Upper lobe of left lung (tissue), 6 donors: ENCODE measurements around the gene NDUFAF7. TPM values are rescaled to one million over a fixed set of nuclear protein-coding genes. Genes with fewer than 3 reads are reported as not detected.
"Not testable (repeated sequence)": the region's sequence is repeated elsewhere in the genome, so short reads cannot be mapped to it uniquely, and the experiment has no call there.

Experiments used
- ATAC-seq, 2 donors: fragments of 200-7000 bp; cut with Tn5 transposase; one replicate each; pipeline ENCODE4 v1.9.1; 2022; ENCODE audit warnings: mild to moderate bottlenecking in 2 of 2, moderate library complexity in 2 of 2; ENCODE audit not compliant: low FRiP score in 2 of 2
- DNase-seq, 2 donors: peaks; one replicate each; pipeline ENCODE4 v3.0.0-alpha.2; 2019 to 2020
- H3K27ac ChIP-seq, 4 donors: fragments of 200-600 bp; sonication (generic); one replicate each; pipeline ENCODE4 v1.5.1; 2016 to 2019
- H3K27me3 ChIP-seq, 4 donors: fragments of 200-600 bp; sonication (generic); one replicate each; pipeline ENCODE4 v1.5.1; 2017 to 2019
- H3K36me3 ChIP-seq, 4 donors: fragments of 200-600 bp; sonication (generic); one replicate each; pipeline ENCODE4 v1.5.1; 2016 to 2019
- H3K4me1 ChIP-seq, 4 donors: fragments of 200-600 bp; sonication (generic); one replicate each; pipeline ENCODE4 v1.5.1; 2018 to 2019
- H3K4me3 ChIP-seq, 4 donors: fragments of 200-600 bp; sonication (generic); one replicate each; pipeline ENCODE4 v1.5.1; 2017 to 2019; ENCODE audit warnings: mild to moderate bottlenecking in 2 of 4, moderate library complexity in 1 of 4
- H3K9me3 ChIP-seq, 4 donors: fragments of 200-600 bp; sonication (generic); one replicate each; pipeline ENCODE4 v1.5.1; 2018 to 2019
- CTCF ChIP-seq, 6 experiments: fragments of 450-650 bp in 4 of 6; fragments of 200-600 bp in 2 of 6; sonication (generic) in 2 of 6; IDR thresholded peaks; one replicate each; pipeline ENCODE4 v1.5.1; 2016 to 2019; ENCODE audit warnings: antibody characterized with exemption in 6 of 6
- EP300 ChIP-seq, 4 donors: sonication (generic); formaldehyde crosslinking; IDR thresholded peaks; one replicate each; pipeline ENCODE4 v1.5.1; 2017; ENCODE audit warnings: antibody characterized with exemption in 4 of 4, control low read depth in 2 of 4
- POLR2A ChIP-seq, 4 donors: fragments of 450-650 bp; IDR thresholded peaks; one replicate each; pipeline ENCODE4 v1.5.1; 2016 to 2017; ENCODE audit warnings: antibody characterized with exemption in 4 of 4, mild to moderate bottlenecking in 2 of 4
- POLR2AphosphoS5 ChIP-seq, 2 donors: sonication (generic); formaldehyde crosslinking; IDR thresholded peaks; one replicate each; pipeline ENCODE4 v1.5.1; 2017; ENCODE audit warnings: antibody characterized with exemption in 2 of 2
- WGBS, 2 donors: methylation state at CpG; one replicate each; pipeline ENCODE4 v1.1.5; 2017 to 2018; 5-methylcytosine and 5-hydroxymethylcytosine counted together
- total RNA-seq, 6 donors: library from RNA; depleted of rRNA in 4 of 6; stranded (reverse); fragments of >200 nt in 4 of 6; gene quantifications; one replicate each; pipeline versions ENCODE4 v1.1.0 to v1.2.1, GENCODE V29; 2016 to 2021
- donor health status: DM: no; HTN: no; CAD: no; lungs with moderate emphysema.
- donor health status: DM: no; HTN: yes; CAD: no; lungs with severe emphysema.

The NDUFAF7 gene
- total RNA-seq, 6 donors from 2014 or later, result 7.4 to 30.4 (median 15.7) TPM

GRCh38 chr2:37215250-37215649 is 16.2 kb upstream of the NDUFAF7 start:
- H3K27ac ChIP-seq, result peak overlapping the region in 2 of 4 donors; percentile 4 to 22
- TF ChIP-seq CTCF (IDR thresholded peaks at IDR 0.05) (no peak), EP300 (IDR thresholded peaks at IDR 0.05) (no peak), POLR2A (IDR thresholded peaks at IDR 0.05) (no peak), POLR2AphosphoS5 (IDR thresholded peaks at IDR 0.05) (no peak)
- H3K4me3 ChIP-seq, result no peak overlapping the region
- no peaks in the 10 kb centered on the region for H3K4me1 ChIP-seq
- peaks cover 0 to 96% (median 35%) of the 10 kb centered on the region in 4 donors for H3K36me3 ChIP-seq
- ATAC-seq, result no peak
- 54 to 64% methylated on average over 1 of the region's 1 CpG for WGBS, 2 donors
- no peaks in the 10 kb centered on the region for H3K27me3 ChIP-seq
- no peaks in the 10 kb centered on the region for H3K9me3 ChIP-seq
- no peak for DNase-seq

DNA sequence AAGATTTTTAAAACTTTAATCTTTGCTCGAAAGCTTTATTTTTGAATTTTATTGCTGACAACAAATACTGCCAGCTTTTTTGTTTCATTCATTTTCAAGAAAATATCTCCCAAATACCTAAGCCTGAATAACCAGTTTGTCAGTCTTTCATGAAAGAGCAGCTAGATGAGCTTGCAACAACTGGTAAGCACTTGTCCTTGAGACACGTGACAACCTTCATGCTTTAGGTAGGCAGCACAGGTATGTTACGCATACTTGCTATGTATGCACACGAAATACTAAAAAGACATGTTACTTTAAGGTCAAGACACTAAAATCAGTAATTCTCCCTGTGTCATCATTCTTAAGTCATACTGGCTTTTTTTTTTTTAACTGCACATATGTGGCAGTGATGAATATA is 12.4 kb upstream of the NDUFAF7 start:
- Histone ChIP-seq H3K27me3 (no peaks in the 10 kb centered on the region), H3K36me3 (peaks cover 12 to 93% (median 34%) of the 10 kb centered on the region in 4 donors), H3K4me1 (peaks cover 0 to under 1% (median 0%) of the 10 kb centered on the region in 4 donors), H3K4me3 (no peak overlapping the region), H3K27ac (no peak overlapping the region), H3K9me3 (no peaks in the 10 kb centered on the region)
- TF ChIP-seq CTCF (IDR thresholded peaks at IDR 0.05) (no peak), EP300 (IDR thresholded peaks at IDR 0.05) (no peak), POLR2AphosphoS5 (IDR thresholded peaks at IDR 0.05) (no peak), POLR2A (IDR thresholded peaks at IDR 0.05) (no peak)
- no peak for ATAC-seq
- 81 to 83% methylated on average over 4 of the region's 4 CpGs for WGBS, 2 donors
- DNase-seq, result peak in 1 of 2 donors; percentile 29

DNA sequence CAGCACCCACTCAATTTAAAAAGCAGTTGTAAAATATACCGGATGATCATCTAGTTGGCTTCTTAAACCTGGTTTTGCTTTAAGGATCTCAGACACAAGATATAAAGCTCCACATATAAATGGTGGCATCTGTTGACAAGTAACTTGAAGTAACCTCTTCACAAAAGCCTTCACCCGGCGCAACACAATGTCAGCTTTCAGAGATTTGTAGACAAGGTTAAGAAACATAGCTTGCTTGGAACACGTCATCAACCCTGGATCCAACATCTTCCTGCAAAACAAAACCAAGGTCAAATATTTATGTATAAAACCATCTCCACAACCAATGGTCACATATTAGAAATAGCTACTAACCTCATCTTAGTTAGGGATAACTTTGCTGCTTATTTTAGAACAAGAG is 8.3 kb upstream of the NDUFAF7 start:
- TF ChIP-seq CTCF (IDR thresholded peaks at IDR 0.05) (no peak), POLR2AphosphoS5 (IDR thresholded peaks at IDR 0.05) (no peak), EP300 (IDR thresholded peaks at IDR 0.05) (no peak), POLR2A (IDR thresholded peaks at IDR 0.05) (no peak)
- Histone ChIP-seq H3K9me3 (no peaks in the 10 kb centered on the region), H3K27me3 (no peaks in the 10 kb centered on the region), H3K4me3 (no peak overlapping the region), H3K27ac (no peak overlapping the region), H3K4me1 (peaks cover 0 to 10% (median 4%) of the 10 kb centered on the region in 4 donors), H3K36me3 (peaks cover 13 to 71% (median 25%) of the 10 kb centered on the region in 4 donors)
- no peak for ATAC-seq
- 95 to 99% methylated on average over 4 of the region's 4 CpGs for WGBS, 2 donors
- DNase-seq, result no peak

DNA sequence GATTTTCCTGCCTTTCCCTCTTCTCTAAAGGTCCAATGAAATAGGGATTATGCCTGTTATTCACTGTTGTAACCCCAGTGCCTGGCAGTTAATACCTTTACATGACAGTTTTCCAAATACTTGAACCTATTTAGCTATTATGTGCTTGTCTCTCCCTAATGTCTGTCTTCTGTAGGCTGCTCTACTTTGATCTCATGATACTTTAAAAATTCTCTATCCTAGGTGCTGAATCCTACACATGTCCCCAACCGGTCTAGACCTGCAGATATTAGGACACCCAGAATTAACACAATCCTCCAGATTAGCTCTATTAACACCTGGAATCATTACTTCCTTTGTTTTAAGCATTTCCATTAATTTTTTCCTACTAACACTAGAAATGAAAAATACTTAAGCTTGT is 7.4 kb upstream of the NDUFAF7 start:
- H3K27me3 ChIP-seq, result no peaks in the 10 kb centered on the region
- H3K9me3 ChIP-seq, result no peaks in the 10 kb centered on the region
- no peak for DNase-seq
- H3K4me1 ChIP-seq, result peaks cover 0 to 10% (median 5%) of the 10 kb centered on the region in 4 donors
- peaks cover 15 to 68% (median 27%) of the 10 kb centered on the region in 4 donors for H3K36me3 ChIP-seq
- no peak overlapping the region for H3K27ac ChIP-seq
- WGBS, 2 donors, result 97 to 100% methylated on average over 1 of the region's 1 CpG
- TF ChIP-seq EP300 (IDR thresholded peaks at IDR 0.05), result no peak
- no peak for TF ChIP-seq POLR2AphosphoS5 (IDR thresholded peaks at IDR 0.05)
- no peak for TF ChIP-seq CTCF (IDR thresholded peaks at IDR 0.05)
- no peak for TF ChIP-seq POLR2A (IDR thresholded peaks at IDR 0.05)
- no peak for ATAC-seq
- no peak overlapping the region for H3K4me3 ChIP-seq

GRCh38 chr2:37225129-37225528 is 6.3 kb upstream of the NDUFAF7 start:
- H3K9me3 ChIP-seq, DNase-seq, ATAC-seq, H3K27me3 ChIP-seq, H3K4me3 ChIP-seq: not testable (repeated sequence)
- no CpG with 5 or more reads among the region's 2 CpGs for WGBS, 2 donors
- Histone ChIP-seq H3K4me1 (peaks cover 9 to 20% (median 14%) of the 10 kb centered on the region in 4 donors), H3K36me3 (peaks cover 15 to 57% (median 24%) of the 10 kb centered on the region in 4 donors), H3K27ac (peak overlapping the region in 1 of 4 donors; percentile 28)
